GM12878 (cell line): ENCODE data around the gene NAA10.

Experiments used
- CTCF ChIP-seq, 3 experiments: IDR thresholded peaks in 2 of 3; conservative IDR thresholded peaks in 1 of 3; 2 replicates each; pipeline ENCODE4 v1.5.1; 2011; ENCODE audit warnings: low read depth in 3 of 3, low read length in 3 of 3, mild to moderate bottlenecking in 3 of 3, control low read depth in 2 of 3, moderate library complexity in 2 of 3, inconsistent platforms in 1 of 3, mixed read lengths in 1 of 3; ENCODE audit not compliant: control insufficient read depth in 2 of 3, insufficient read depth in 1 of 3; ENCODE audit errors: extremely low read depth in 1 of 3
- ETV6 ChIP-seq, 2 experiments: fragments of 450-650 bp in 1 of 2; IDR thresholded peaks in 1 of 2; conservative IDR thresholded peaks in 1 of 2; 2 replicates each; pipeline ENCODE4 v1.6.1; 2014; ENCODE audit warnings: antibody characterized with exemption in 1 of 2, borderline replicate concordance in 1 of 2, low read depth in 1 of 2, mild to moderate bottlenecking in 1 of 2, moderate library complexity in 1 of 2
- EZH2 ChIP-seq: IDR thresholded peaks from 2 replicates; pipeline ENCODE4 v1.6.1; 2012; ENCODE audit warnings: low read depth, mild to moderate bottlenecking, control low read depth, inconsistent platforms, low read length, borderline replicate concordance; ENCODE audit not compliant: control insufficient read depth
- MYB ChIP-seq: fragments of 150-350 bp; IDR thresholded peaks from 2 replicates; pipeline ENCODE4 v1.6.1; 2014; ENCODE audit warnings: mild to moderate bottlenecking, low read depth, low read length, borderline replicate concordance
- NRF1 ChIP-seq: conservative IDR thresholded peaks from 2 replicates; pipeline ENCODE4 v1.6.1; 2011; ENCODE audit warnings: mild to moderate bottlenecking, low read depth, low read length, improper control_type of control experiment
- PAX5 ChIP-seq: IDR thresholded peaks from 2 replicates; pipeline ENCODE4 v1.6.1; 2011; ENCODE audit warnings: low read depth, low read length, borderline replicate concordance
- POLR2A ChIP-seq: IDR thresholded peaks from 2 replicates; pipeline ENCODE4 v1.6.1; 2011; ENCODE audit warnings: low read depth, mild to moderate bottlenecking, low read length
- SMARCA5 ChIP-seq: fragments of 450-650 bp; IDR thresholded peaks from 2 replicates; pipeline ENCODE4 v1.6.1; 2017; ENCODE audit warnings: mild to moderate bottlenecking
- SREBF1 ChIP-seq: IDR thresholded peaks from 2 replicates; pipeline ENCODE4 v1.6.1; 2012; ENCODE audit warnings: mild to moderate bottlenecking, low read length
- ZNF24 ChIP-seq: fragments of 450-650 bp; IDR thresholded peaks from 2 replicates; pipeline ENCODE4 v1.6.1; 2017; ENCODE audit warnings: antibody characterized with exemption, mild to moderate bottlenecking
- ZSCAN29 ChIP-seq: fragments of 450-650 bp; IDR thresholded peaks from 2 replicates; pipeline ENCODE4 v1.6.1; 2017; ENCODE audit warnings: mild to moderate bottlenecking, moderate library complexity
- TF ChIP-seq, protein P1 (sequence below): fragments of 450-650 bp; IDR thresholded peaks from 2 replicates; pipeline ENCODE4 v1.6.1; 2017; ENCODE audit warnings: mild to moderate bottlenecking
- TF ChIP-seq, protein P2 (sequence below): IDR thresholded peaks from 2 replicates; pipeline ENCODE4 v1.6.1; 2011; ENCODE audit warnings: mild to moderate bottlenecking, low read depth, low read length, moderate library complexity; ENCODE audit not compliant: insufficient replicate concordance

- TF ChIP-seq ZNF24 (no peak), MYB (no peak), ZSCAN29 (no peak), EZH2 (no peak), POLR2A (no peak), SREBF1 (no peak), PAX5 (no peak), CTCF (IDR thresholded peaks at IDR 0.05 in 2 of 3, conservative IDR thresholded peaks at IDR 0.05 in 1 of 3; ENCODE audit: control insufficient read depth in 2 of 3, extremely low read depth in 1 of 3, insufficient read depth in 1 of 3, low read depth in 3 of 3, low read length in 3 of 3) (no peak), SMARCA5 (no peak), ETV6 (conservative IDR thresholded peaks at IDR 0.05 in 1 of 2, IDR thresholded peaks at IDR 0.05 in 1 of 2; ENCODE audit: borderline replicate concordance in 1 of 2, low read depth in 1 of 2) (no peak), NRF1 (no peak)
- TF ChIP-seq, protein P1, sequence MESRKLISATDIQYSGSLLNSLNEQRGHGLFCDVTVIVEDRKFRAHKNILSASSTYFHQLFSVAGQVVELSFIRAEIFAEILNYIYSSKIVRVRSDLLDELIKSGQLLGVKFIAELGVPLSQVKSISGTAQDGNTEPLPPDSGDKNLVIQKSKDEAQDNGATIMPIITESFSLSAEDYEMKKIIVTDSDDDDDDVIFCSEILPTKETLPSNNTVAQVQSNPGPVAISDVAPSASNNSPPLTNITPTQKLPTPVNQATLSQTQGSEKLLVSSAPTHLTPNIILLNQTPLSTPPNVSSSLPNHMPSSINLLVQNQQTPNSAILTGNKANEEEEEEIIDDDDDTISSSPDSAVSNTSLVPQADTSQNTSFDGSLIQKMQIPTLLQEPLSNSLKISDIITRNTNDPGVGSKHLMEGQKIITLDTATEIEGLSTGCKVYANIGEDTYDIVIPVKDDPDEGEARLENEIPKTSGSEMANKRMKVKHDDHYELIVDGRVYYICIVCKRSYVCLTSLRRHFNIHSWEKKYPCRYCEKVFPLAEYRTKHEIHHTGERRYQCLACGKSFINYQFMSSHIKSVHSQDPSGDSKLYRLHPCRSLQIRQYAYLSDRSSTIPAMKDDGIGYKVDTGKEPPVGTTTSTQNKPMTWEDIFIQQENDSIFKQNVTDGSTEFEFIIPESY, result no peak
- TF ChIP-seq, protein P2, sequence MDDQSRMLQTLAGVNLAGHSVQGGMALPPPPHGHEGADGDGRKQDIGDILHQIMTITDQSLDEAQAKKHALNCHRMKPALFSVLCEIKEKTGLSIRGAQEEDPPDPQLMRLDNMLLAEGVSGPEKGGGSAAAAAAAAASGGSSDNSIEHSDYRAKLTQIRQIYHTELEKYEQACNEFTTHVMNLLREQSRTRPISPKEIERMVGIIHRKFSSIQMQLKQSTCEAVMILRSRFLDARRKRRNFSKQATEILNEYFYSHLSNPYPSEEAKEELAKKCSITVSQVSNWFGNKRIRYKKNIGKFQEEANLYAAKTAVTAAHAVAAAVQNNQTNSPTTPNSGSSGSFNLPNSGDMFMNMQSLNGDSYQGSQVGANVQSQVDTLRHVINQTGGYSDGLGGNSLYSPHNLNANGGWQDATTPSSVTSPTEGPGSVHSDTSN, result no peak
These were observed 3.7 kb downstream of the NAA10 start for GRCh38 chrX:153931151-153931550.
